GM19043 (cell line): Measurements from ENCODE around the gene KCNRG.
A peak's percentile ranks its signal among the peaks of the same experiment; 100 is the strongest.
"Not testable (repeated sequence)": the region's sequence is repeated elsewhere in the genome, so short reads cannot be mapped to it uniquely, and the experiment has no call there.

Source experiments
- ATAC-seq: cut with Tn5 transposase; IDR thresholded peaks from one replicate; pipeline ENCODE4 v1.9.1; 2021; ENCODE audit warnings: low read depth; ENCODE audit not compliant: unreplicated experiment

KCNRG gene, protein sequence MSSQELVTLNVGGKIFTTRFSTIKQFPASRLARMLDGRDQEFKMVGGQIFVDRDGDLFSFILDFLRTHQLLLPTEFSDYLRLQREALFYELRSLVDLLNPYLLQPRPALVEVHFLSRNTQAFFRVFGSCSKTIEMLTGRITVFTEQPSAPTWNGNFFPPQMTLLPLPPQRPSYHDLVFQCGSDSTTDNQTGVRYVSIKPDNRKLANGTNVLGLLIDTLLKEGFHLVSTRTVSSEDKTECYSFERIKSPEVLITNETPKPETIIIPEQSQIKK

GRCh38 chr13:50015258-50015657 is at the start of gene KCNRG:
TSS of gene KCNRG (plus strand) at chr13:50015444. CDS start at chr13:50015494, 50 bp downstream.
- no peak for ATAC-seq

DNA sequence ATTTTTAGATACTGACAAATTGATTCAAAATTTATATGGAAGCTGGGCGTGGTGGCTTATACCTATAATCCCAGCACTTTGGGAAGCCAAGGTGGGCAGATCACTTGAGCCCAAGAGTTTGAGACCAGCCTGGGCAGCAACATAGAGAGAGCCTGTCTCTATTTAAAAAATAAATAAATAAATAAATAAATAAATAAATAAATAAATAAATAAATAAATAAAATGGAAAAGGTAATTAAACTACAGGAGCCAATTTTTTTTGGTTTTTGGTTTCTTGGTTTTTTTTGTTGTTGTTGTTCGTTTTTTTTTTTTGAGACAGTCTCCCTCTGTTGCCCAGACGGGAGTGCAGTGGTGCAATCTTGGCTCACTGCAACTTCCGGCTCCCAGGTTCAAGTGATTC is 47.8 kb upstream of the KCNRG start:
- no peak for ATAC-seq

DNA sequence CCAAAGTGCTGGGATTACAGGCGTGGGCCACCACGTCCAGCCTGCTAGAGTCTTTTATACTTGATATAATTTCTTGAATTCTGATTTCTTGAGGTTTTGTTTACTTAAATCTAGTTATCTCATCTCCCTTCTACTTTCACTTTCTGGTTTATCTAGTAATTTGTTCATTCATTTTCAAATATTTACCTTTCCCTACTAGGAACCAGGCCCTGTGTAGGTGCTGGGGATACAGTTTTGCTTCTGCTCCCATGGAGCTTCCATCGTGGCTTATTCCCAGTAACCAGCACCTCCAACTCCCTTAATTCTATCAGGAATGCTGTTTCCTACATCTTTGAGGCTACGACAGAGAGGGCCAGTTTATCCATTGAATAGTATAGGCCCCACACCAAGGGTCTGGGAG is 42.5 kb upstream of the KCNRG start:
- no peak for ATAC-seq

GRCh38 chr13:49975826-49976225 is 39.4 kb upstream of the KCNRG start:
- ATAC-seq, result no peak

DNA sequence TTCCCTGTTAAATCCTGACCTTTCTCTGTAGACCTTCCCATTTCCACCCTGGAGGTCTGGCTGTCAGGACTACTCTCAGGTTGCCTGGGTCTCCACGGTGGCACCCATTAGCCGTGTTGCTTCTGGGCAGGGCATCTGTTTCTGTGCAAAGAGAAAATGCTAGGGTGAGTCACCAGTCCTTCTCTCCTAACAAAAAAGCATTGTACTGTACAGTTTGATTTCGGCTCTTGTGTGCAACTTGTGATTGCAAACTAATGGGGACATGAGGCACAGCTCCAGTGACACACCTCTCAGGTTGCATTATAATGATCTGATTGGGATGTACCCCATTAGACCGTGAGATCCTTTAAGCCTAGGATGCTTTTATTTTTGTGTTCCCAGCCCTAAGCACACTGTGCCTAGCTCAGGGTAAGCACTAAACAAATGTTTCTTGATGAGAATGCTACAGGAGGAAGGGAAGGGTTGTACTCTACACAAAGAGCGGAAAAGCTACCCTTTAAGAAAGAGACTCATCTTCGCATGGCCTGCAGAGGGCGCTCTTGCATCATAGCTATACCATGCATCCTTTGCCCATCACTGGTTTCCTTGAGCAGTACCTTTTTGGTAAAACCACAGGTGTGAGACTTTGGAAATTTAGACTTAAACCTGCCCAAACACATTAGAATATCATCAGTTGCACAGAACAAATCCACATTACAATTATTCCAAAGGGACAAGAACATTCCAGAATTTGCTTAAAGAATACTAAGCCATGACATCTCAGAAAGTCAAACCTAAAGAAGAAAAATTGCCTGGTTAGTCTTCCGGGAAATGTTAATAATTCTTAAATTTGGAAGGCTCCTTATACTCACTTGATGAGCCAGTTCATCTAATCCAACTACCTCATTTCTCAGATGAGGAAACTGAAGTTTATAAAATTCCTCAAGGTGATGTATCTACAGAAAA is 38.7 kb upstream of the KCNRG start:
- ATAC-seq, result peak; percentile 72

- ATAC-seq, result no peak
Measured at GRCh38 chr13:49977992-49978391, 37.3 kb upstream of the KCNRG start.

DNA sequence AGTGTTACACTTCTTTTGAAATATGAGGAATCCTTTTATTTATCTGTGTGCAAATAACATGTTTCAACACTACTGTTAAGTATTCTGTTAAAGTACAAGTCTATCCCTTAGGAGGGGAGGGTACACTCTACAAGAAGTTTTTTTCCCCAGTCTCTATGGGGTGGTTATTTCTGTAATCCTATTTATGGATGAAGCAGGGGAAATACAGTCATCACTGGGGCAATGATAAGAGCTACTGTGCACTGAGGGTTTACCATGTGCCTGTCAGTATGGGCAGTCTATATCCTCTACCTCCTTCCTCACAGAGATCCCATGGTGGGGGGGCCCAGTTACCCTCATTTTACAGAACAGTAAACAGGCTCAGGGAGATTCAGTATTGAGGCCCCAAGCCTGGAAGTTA is 35.0 kb upstream of the KCNRG start:
- no peak for ATAC-seq

GRCh38 chr13:49985129-49985528 is 30.1 kb upstream of the KCNRG start:
- no peak for ATAC-seq

- no peak for ATAC-seq
Measured at GRCh38 chr13:49986471-49986870, 28.8 kb upstream of the KCNRG start.

DNA sequence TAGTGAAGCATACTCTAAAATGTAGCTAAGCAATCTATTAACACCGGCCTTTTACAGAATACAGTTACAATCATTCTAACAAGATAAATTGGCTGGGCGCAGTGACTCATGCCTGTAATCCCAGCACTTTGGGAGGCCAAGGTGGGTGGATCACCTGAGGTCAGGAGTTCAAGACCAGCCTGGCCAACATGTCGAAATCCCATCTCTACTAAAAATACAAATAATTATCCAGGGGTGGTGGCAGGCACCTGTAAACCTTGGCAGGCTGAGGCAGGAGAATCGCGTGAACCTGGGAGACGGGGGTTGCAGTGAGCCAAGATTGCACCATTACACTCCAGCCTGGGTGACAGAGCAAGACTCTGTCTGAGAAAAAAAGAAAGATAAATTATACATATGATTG is 24.6 kb upstream of the KCNRG start:
- ATAC-seq, result not testable (repeated sequence)

GRCh38 chr13:49993111-49993510 is 22.1 kb upstream of the KCNRG start:
- no peak for ATAC-seq

- ATAC-seq, result no peak
Measured at GRCh38 chr13:49993666-49994065, 21.6 kb upstream of the KCNRG start.

- no peak for ATAC-seq
Measured at GRCh38 chr13:49995625-49996101, 19.6 kb upstream of the KCNRG start.

GRCh38 chr13:49996161-49996915 is 18.9 kb upstream of the KCNRG start:
- ATAC-seq, result peak; percentile 42

DNA sequence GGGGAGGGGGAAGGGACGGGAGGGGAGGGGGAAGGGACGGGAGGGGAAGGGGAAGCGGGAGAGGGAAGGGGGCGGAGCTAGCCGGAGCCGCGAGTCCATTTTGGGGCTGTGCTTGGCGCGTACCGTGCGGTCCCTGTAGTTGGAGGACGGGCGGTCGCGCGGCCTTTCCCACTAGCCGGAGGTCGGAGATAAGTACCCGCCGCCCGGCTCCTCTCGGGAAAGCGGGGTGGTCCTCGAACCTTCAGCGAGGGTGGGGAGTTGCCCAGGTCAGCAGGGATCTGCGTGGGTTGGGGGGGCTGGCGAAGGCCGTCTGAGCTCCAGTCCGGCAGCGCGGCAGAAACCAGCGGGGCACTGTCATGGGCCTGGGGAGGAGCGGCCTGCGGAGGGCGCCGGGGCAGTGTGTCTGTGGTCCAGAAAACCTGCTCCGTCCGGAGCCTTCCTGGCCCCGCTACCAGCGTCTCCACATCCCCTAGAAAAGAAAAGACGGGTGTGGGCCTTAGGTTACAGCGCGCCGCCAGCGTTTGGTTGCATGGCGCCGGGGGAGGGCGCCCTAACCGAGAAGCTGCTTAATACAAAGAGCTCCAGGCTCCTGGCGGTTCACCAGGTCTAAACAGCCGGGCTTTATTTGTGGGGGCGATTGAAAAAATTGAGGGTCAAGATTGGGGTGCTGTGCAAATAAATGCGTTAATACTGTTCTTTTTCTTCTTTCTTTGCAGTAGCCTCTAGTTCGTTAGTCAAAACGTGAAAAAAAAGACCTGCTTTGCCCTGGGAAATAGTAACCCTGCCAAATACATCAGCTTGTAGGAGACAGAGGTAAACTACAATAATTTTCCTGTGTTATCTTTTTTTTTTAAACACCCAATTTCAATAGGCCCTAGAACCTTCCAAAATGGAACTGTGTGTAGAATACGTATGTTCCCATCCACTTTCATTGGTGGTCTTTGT is 18.0 kb upstream of the KCNRG start, which contains the start of gene TRIM13:
Gene TRIM13, plus strand, starts transcription at position 92 of the 945 bp plus-strand sequence. CDS start 14,899 bp downstream, outside the sequence.
- peak; percentile 67 for ATAC-seq

GRCh38 chr13:49997955-49998354 is 17.3 kb upstream of the KCNRG start:
- ATAC-seq, result no peak

DNA sequence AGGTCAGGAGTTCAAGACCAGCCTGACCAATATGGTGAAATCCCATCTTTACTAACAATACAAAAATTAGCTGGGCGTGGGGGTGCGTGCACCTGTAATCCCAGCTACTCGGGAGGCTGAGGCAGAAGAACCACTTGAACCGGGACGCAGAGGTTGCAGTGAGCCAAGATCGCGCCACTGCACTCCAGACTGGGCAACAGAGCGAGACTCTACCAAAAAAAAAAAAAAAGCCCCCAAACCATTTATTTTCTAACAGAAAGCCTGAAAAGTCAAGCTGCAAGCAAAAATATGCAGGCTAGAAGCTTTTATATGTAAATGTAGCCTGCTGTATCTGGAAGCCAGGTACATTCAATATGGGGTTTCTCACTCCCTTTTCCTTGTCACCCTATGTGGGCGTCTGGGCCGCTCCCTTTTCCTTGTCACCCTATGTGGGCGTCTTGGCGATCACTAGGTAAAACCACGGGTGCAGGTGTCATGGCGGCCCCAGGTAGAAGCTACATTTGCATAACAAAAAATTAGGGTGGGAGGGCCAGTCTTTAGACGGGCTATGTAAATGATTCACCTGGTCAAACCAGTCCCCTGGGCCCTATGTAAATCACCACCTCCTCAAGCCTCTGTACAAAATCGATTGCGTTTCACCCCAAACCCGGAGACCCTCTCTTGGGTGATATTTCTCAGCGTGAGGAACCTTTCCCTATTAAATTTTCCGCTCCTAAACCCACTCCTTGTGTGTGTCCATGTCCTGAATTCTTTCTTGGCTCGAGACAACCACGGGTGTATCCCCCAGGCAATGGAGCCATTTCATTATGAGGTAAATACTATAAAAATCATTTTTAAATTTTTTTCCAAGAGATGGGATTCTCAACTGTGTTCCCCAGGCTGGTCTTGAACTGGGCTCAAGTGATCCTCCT is 16.3 kb upstream of the KCNRG start:
- ATAC-seq, result no peak

- no peak for ATAC-seq
Measured at GRCh38 chr13:50001287-50001686, 14.0 kb upstream of the KCNRG start.
